Spleen (tissue), 11 donors: ENCODE measurements around the gene USP6NL. TPM values are rescaled to one million over a fixed set of nuclear protein-coding genes. Genes with fewer than 3 reads are reported as not detected.
A peak's percentile ranks its signal among the peaks of the same experiment; 100 is the strongest.

Source experiments
- DNase-seq: peaks from one replicate; pipeline ENCODE4 v3.0.0-alpha.2; 2020
- H3K27ac ChIP-seq, 8 donors: fragments of 200-600 bp; sonication (generic) in 7 of 8; 1 replicate in 4 of 8; 2 replicates in 4 of 8; pipeline versions ENCODE4 v1.5.0 to v1.8.0; 2016 to 2021; ENCODE audit warnings: inconsistent platforms in 4 of 8, mild to moderate bottlenecking in 4 of 8, moderate library complexity in 1 of 8
- H3K27me3 ChIP-seq, 7 donors: fragments of 200-600 bp; sonication (generic) in 6 of 7; replicated peaks in 1 of 7; 1 replicate in 4 of 7; 2 replicates in 3 of 7; pipeline versions ENCODE4 v1.5.0 to v1.8.0; 2016 to 2021; ENCODE audit warnings: inconsistent platforms in 3 of 7, mild to moderate bottlenecking in 1 of 7
- H3K36me3 ChIP-seq, 6 donors: fragments of 200-600 bp; sonication (generic) in 5 of 6; 1 replicate in 4 of 6; 2 replicates in 2 of 6; pipeline versions ENCODE4 v1.5.0 to v1.8.0; 2016 to 2021; ENCODE audit warnings: inconsistent platforms in 2 of 6
- H3K4me1 ChIP-seq, 6 donors: fragments of 200-600 bp; sonication (generic) in 5 of 6; 1 replicate in 3 of 6; 2 replicates in 3 of 6; pipeline versions ENCODE4 v1.5.0 to v1.8.0; 2016 to 2021; ENCODE audit warnings: inconsistent platforms in 3 of 6
- H3K4me3 ChIP-seq, 8 donors: fragments of 200-600 bp; sonication (generic) in 7 of 8; 1 replicate in 4 of 8; 2 replicates in 4 of 8; pipeline versions ENCODE4 v1.5.0 to v1.8.0; 2016 to 2021; ENCODE audit warnings: inconsistent platforms in 4 of 8, mild to moderate bottlenecking in 4 of 8, moderate library complexity in 2 of 8
- H3K9me3 ChIP-seq, 8 donors: fragments of 200-600 bp; sonication (generic) in 7 of 8; 1 replicate in 4 of 8; 2 replicates in 4 of 8; pipeline versions ENCODE4 v1.5.0 to v1.8.0; 2016 to 2021; ENCODE audit warnings: inconsistent platforms in 4 of 8
- POLR2A ChIP-seq, 3 donors: fragments of 450-650 bp; IDR thresholded peaks; one replicate each; pipeline ENCODE4 v1.5.1; 2017; ENCODE audit warnings: antibody characterized with exemption in 3 of 3, mild to moderate bottlenecking in 1 of 3
- POLR2AphosphoS5 ChIP-seq, 3 donors: sonication (generic); formaldehyde crosslinking; IDR thresholded peaks; one replicate each; pipeline ENCODE4 v1.5.1; 2017; ENCODE audit warnings: antibody characterized with exemption in 3 of 3
- WGBS, 5 donors: extraction: QIAGEN DNeasy Blood & Tissue Kit in 3 of 5; methylation state at CpG; one replicate each; pipeline versions ENCODE4 v1.1.5 to v1.1.7; 2013 to 2018; 5-methylcytosine and 5-hydroxymethylcytosine counted together
- intact Hi-C: fragments of 100-400 bp; cut with DNase I; formaldehyde crosslinking; loops from one replicate; pipeline ENCODE4 v1.15.0; 2023; ENCODE audit warnings: low total_unique reads
- polyA plus RNA-seq, 3 donors: library from polyadenylated mRNA; stranded (reverse); fragments of 200-250 nt; gene quantifications; one replicate each; pipeline ENCODE4 v1.2.1, GENCODE V29; 2013
- total RNA-seq, 7 donors: library from RNA; depleted of rRNA in 3 of 7; stranded (reverse); fragments of >200 nt in 3 of 7; fragmentation: NEBNext Ultra II Directional in 4 of 7; extraction: Animal tissue kit (Norgen Biotek cat#: 25700) in 4 of 7; gene quantifications; one replicate each; pipeline versions ENCODE4 v1.1.0 to v1.2.1, GENCODE V29; 2016 to 2021
- TF ChIP-seq, protein P1 (sequence below), 11 experiments: fragments of 200-600 bp in 7 of 11; fragments of 450-650 bp in 4 of 11; sonication (generic) in 4 of 11; IDR thresholded peaks in 8 of 11; conservative IDR thresholded peaks in 3 of 11; 1 replicate in 7 of 11; 2 replicates in 4 of 11; pipeline versions ENCODE4 v1.4.0 to v1.8.0; 2016 to 2021; ENCODE audit warnings: antibody characterized with exemption in 11 of 11, inconsistent platforms in 4 of 11, mild to moderate bottlenecking in 1 of 11
- donor health status: healthy with polysubstance abuse.
- donor health status: DM: no; HTN: no; CAD: no; lungs with moderate emphysema.
- donor health status: DM: no; HTN: no; CAD: no.
- donor health status: Bipolar disorder and iron deficiency.
- donor health status: healthy.
- donor health status: DM: no; HTN: no; CAD: no.
- donor health status: DM: yes; HTN: yes; CAD: no.

USP6NL gene
- total and polyA plus RNA-seq, 10 donors, result 11.0 to 51.7 (median 37.7) TPM

DNA sequence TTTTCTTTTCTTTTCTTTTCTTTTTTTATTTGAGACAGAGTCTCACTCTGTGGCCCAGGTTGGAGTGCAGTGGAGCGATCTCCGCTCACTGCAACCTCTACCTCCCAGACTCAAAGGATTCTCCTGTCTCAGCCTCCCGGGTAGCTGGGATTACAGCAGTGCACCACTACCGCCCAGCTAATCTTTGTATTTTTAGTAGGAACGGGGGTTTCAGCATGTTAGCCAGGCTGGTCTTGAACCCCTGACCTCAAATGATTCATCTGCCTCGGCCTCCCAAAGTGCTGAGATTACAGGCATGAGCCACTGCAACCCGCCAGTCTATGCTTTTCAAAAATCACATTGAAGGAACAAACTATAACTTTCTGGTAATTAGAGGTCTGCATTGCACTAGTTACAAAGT lies 2.4 kb downstream of the USP6NL start:
- 67 to 87% (median 76%) methylated on average over 7 of the region's 7 CpGs for WGBS, 5 donors
- Histone ChIP-seq H3K4me3 (peak overlapping the region in 5 of 8 donors; percentile 3 to 96 (median 92)), H3K4me1 (peaks cover 27 to 82% (median 67%) of the 10 kb centered on the region in 6 donors), H3K36me3 (no peaks in the 10 kb centered on the region), H3K9me3 (no peaks in the 10 kb centered on the region), H3K27ac (peak overlapping the region; percentile 39 to 97 (median 95)), H3K27me3 (no peaks in the 10 kb centered on the region)
- TF ChIP-seq POLR2A (IDR thresholded peaks at IDR 0.05) (no peak), POLR2AphosphoS5 (IDR thresholded peaks at IDR 0.05) (no peak)
- TF ChIP-seq, protein P1, sequence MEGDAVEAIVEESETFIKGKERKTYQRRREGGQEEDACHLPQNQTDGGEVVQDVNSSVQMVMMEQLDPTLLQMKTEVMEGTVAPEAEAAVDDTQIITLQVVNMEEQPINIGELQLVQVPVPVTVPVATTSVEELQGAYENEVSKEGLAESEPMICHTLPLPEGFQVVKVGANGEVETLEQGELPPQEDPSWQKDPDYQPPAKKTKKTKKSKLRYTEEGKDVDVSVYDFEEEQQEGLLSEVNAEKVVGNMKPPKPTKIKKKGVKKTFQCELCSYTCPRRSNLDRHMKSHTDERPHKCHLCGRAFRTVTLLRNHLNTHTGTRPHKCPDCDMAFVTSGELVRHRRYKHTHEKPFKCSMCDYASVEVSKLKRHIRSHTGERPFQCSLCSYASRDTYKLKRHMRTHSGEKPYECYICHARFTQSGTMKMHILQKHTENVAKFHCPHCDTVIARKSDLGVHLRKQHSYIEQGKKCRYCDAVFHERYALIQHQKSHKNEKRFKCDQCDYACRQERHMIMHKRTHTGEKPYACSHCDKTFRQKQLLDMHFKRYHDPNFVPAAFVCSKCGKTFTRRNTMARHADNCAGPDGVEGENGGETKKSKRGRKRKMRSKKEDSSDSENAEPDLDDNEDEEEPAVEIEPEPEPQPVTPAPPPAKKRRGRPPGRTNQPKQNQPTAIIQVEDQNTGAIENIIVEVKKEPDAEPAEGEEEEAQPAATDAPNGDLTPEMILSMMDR (IDR thresholded peaks at IDR 0.05 in 8 of 11, conservative IDR thresholded peaks at IDR 0.05 in 3 of 11), result no peak
- no peak for DNase-seq
- intact Hi-C loops, result loop anchor here (10.0 kb wide), 1 partner anchor 84 kb away; no protein-coding TSS in a partner anchor

DNA sequence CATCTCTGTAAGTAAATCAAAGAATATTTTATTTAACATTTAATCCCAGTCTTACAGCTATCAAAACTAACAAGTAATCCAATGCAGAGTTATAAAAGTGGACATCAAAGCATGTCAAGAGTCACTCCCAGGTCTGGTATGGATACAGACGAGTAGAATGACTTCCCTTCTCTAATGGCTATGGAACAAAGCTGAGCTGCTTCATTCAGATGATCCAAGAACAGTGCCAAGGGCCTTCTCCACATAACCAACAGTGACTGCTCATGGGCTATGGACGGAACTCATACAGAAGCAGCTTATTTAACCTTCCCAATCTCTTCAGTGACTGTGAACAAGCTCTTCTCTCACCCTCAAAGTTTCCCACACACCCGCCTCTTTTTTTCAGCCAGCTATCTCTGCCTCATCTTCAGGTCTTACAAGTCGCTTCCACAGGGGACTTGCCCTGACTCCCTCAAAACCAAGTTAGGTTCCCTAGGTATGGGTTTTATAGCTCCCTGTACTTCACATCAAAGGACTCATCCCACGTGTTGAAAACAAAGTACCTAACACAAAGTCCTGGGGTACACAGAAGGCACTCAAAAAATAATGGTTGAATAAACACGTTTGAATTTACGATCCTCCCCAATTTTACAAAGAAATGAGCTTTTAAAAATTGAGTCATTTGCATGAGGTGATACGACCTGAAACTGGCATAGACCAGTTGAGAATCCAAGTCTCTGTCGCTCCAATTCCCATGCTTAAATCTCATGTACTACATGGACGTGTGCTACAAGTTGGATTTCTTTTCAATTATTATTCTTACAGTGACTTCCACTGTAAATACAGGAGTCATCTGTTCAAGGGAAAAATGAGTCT lies 3.1 kb downstream of the USP6NL start:
- intact Hi-C loops, result loop anchor here (10.0 kb wide), 1 partner anchor 84 kb away; no protein-coding TSS in a partner anchor
- whole genome bisulfite sequencing, 5 donors, result 68 to 82% (median 73%) methylated on average over 10 of the region's 10 CpGs
- TF ChIP-seq, protein P1 (IDR thresholded peaks at IDR 0.05 in 8 of 11, conservative IDR thresholded peaks at IDR 0.05 in 3 of 11), result no peak
- TF ChIP-seq POLR2AphosphoS5 (IDR thresholded peaks at IDR 0.05) (no peak), POLR2A (IDR thresholded peaks at IDR 0.05) (no peak)

DNA sequence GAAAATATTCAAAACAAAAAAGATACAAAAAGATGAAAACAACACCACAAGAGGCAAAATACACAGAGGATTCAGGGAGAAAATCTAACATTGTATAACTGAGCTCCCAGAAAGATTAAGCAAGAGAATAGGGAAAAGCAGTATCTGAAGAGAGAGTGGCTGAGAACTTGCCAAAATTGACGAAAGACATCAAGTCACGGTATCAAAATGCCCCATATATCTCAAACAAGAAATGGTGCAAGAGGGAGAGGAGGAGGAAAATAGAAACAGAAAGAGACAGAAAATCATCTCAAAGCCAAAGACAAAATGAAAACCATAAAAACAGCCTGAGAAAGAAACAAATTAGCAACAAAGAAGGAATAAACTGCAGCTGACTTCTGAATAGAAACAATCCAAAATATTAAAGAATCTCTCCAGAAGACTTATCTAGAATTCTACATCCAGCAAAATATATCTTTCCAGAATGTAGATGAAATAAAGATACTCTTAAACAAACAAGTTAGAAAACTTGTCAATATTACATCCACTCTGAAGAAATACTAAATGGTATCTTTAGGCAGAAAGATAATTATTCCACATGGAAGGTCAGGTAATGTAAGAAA lies 5.5 kb downstream of the USP6NL start:
- no peaks in the 10 kb centered on the region for H3K9me3 ChIP-seq
- H3K36me3 ChIP-seq, result no peaks in the 10 kb centered on the region
- peaks cover 38 to 100% (median 83%) of the 10 kb centered on the region in 6 donors for H3K4me1 ChIP-seq
- H3K27me3 ChIP-seq, result no peaks in the 10 kb centered on the region
- no peak for DNase-seq
- H3K27ac ChIP-seq, result peak overlapping the region; percentile 1 to 97 (median 78)
- H3K4me3 ChIP-seq, result no peak overlapping the region
- intact Hi-C loops, result loop anchor here (10.0 kb wide), 1 partner anchor 81 kb away; no protein-coding TSS in a partner anchor
- TF ChIP-seq POLR2AphosphoS5 (IDR thresholded peaks at IDR 0.05), result no peak
- TF ChIP-seq, protein P1 (IDR thresholded peaks at IDR 0.05 in 8 of 11, conservative IDR thresholded peaks at IDR 0.05 in 3 of 11), result no peak
- no peak for TF ChIP-seq POLR2A (IDR thresholded peaks at IDR 0.05)
- WGBS, 5 donors, result 44 to 68% (median 57%) methylated on average over 2 of the region's 2 CpGs

More for the DNA sequence above, 3.1 kb downstream of the USP6NL start:
- no peaks in the 10 kb centered on the region for H3K9me3 ChIP-seq
- no peaks in the 10 kb centered on the region for H3K36me3 ChIP-seq
- H3K4me3 ChIP-seq, result peak overlapping the region in 4 of 8 donors; percentile 3 to 96 (median 92)
- no peak for DNase-seq
- H3K4me1 ChIP-seq, result peaks cover 34 to 89% (median 73%) of the 10 kb centered on the region in 6 donors
- peak overlapping the region; percentile 39 to 97 (median 95) for H3K27ac ChIP-seq
- H3K27me3 ChIP-seq, result no peaks in the 10 kb centered on the region
